ENCODE data around the gene PRODH2.

PRODH2 gene

GRCh38 chr19:35847911-35848310 is 35.3 kb upstream of the PRODH2 start:
- H3K4me3 ChIP-seq (ENCODE audit: low read depth, low read length): no peak overlapping the region
- TF ChIP-seq CTCF (IDR thresholded peaks at IDR 0.05; ENCODE audit: low read depth, low read length): no peak

- H3K4me3 ChIP-seq (ENCODE audit: low read depth, low read length): no peak overlapping the region
- TF ChIP-seq CTCF (IDR thresholded peaks at IDR 0.05; ENCODE audit: low read depth, low read length): no peak
Observed at GRCh38 chr19:35846038-35846668, 33.5 kb upstream of the PRODH2 start.

GRCh38 chr19:35845215-35846037 is 32.8 kb upstream of the PRODH2 start:
- TF ChIP-seq CTCF (IDR thresholded peaks at IDR 0.05; ENCODE audit: low read depth, low read length): no peak
- no peak overlapping the region for H3K4me3 ChIP-seq (ENCODE audit: low read depth, low read length)

- no peak overlapping the region for H3K4me3 ChIP-seq (ENCODE audit: low read depth, low read length)
- TF ChIP-seq CTCF (IDR thresholded peaks at IDR 0.05; ENCODE audit: low read depth, low read length): no peak
Observed at GRCh38 chr19:35844482-35845214, 32.0 kb upstream of the PRODH2 start.

GRCh38 chr19:35843676-35844481 is 31.2 kb upstream of the PRODH2 start:
- no peak overlapping the region for H3K4me3 ChIP-seq (ENCODE audit: low read depth, low read length)
- TF ChIP-seq CTCF (IDR thresholded peaks at IDR 0.05; ENCODE audit: low read depth, low read length): no peak

GRCh38 chr19:35842666-35843272 is 30.1 kb upstream of the PRODH2 start:
- TF ChIP-seq CTCF (IDR thresholded peaks at IDR 0.05; ENCODE audit: low read depth, low read length): no peak
- H3K4me3 ChIP-seq (ENCODE audit: low read depth, low read length): no peak overlapping the region

All from WI38 (cell line).